Body of pancreas (tissue), 4 donors: ENCODE data around the gene NUP214. TPM values are rescaled to one million over a fixed set of nuclear protein-coding genes. Genes with fewer than 3 reads are reported as not detected.

Source experiments
- ATAC-seq: fragments of 150-250 bp; one replicate; pipeline ENCODE4 v1.9.1; 2016
- DNase-seq, 4 donors: peaks; one replicate each; pipeline ENCODE4 v3.0.0-alpha.2; 2019
- H3K27ac ChIP-seq, 4 donors: fragments of 200-600 bp; sonication (generic); 1 replicate in 3 of 4; 2 replicates in 1 of 4; pipeline versions ENCODE4 v1.5.1 to v1.6.1; 2016 to 2019; ENCODE audit warnings: mild to moderate bottlenecking in 1 of 4, mixed read lengths in 1 of 4, moderate library complexity in 1 of 4
- H3K27me3 ChIP-seq, 2 donors: fragments of 200-600 bp; sonication (generic); one replicate each; pipeline ENCODE4 v1.6.0; 2016; ENCODE audit warnings: mild to moderate bottlenecking in 1 of 2
- H3K36me3 ChIP-seq, 2 donors: fragments of 200-600 bp; sonication (generic); replicated peaks in 1 of 2; 2 replicates each; pipeline ENCODE4 v1.5.1; 2016; ENCODE audit warnings: low read depth in 2 of 2; ENCODE audit not compliant: insufficient read depth in 1 of 2
- H3K4me1 ChIP-seq: fragments of 200-600 bp; sonication (generic); one replicate; pipeline ENCODE4 v1.6.0; 2016
- H3K4me3 ChIP-seq, 2 donors: fragments of 200-600 bp; sonication (generic); 1 replicate in 1 of 2; 2 replicates in 1 of 2; pipeline ENCODE4 v1.5.1; 2016 to 2019
- H3K9me3 ChIP-seq, 3 donors: fragments of 200-600 bp; sonication (generic); 1 replicate in 2 of 3; 2 replicates in 1 of 3; pipeline ENCODE4 v1.5.1; 2016
- POLR2A ChIP-seq, 3 donors: fragments of 450-650 bp; IDR thresholded peaks; one replicate each; pipeline ENCODE4 v1.6.1; 2016; ENCODE audit warnings: antibody characterized with exemption in 3 of 3, mild to moderate bottlenecking in 2 of 3
- WGBS, 2 donors: methylation state at CpG; one replicate each; pipeline ENCODE4 v1.1.5; 2017; 5-methylcytosine and 5-hydroxymethylcytosine counted together
- intact Hi-C: fragments of 100-400 bp; cut with DNase I; formaldehyde crosslinking; loops from one replicate; pipeline ENCODE4 v1.15.1; 2023
- total RNA-seq, 2 donors: library from RNA; depleted of rRNA; stranded (reverse); fragments of >200 nt; gene quantifications; one replicate each; pipeline ENCODE4 v1.1.0, GENCODE V29; 2016
- TF ChIP-seq, protein P1 (sequence below), 7 experiments: fragments of 450-650 bp in 4 of 7; fragments of 200-600 bp in 3 of 7; sonication (generic) in 3 of 7; IDR thresholded peaks; one replicate each; pipeline ENCODE4 v1.5.1; 2016 to 2019; ENCODE audit warnings: antibody characterized with exemption in 7 of 7

NUP214 gene
- total RNA-seq, 2 donors from 2014 or later, result 24.7 to 29.6 TPM

DNA sequence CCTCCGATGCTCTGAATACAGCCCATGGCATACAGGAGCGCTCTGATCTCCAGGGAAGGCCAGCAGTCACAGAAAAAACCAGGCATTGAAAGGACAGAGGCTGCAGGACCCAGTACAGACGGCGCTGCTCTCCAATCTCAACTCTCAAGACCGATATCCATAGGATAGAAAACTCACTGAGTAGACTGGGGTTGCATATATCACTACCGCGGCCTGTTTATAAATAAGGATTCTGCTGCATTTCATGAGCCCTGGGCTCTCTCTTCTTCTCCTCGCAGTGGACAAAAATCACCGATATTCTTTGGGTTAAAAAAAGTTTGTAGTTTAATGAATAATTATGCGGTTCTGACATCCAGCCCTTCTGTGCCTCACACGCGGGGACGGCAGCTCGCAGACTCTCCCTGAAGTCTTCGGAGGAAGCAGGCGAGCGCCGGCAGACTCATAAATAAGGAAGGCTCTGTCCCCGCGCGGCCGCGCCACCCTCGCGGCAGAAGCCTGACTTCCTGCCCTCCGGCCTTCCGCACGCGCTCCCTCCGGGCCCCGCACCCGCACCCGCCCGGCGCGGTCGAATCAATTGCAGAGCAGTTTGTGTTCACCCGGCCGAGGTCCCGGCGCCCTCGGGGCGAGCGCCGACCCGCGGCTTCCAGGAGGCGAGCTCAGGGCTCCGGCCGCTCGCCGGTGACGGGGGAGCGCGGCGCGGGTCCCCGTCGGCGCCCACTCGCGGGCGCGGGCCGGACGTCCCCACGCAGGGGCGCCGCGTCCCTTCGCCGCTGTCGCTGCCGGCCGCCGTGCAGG lies 150.9 kb downstream of the NUP214 start, which contains the start of gene FAM78A:
TSS of gene FAM78A (minus strand) at position 417 of the 795 bp plus-strand sequence. CDS start at position 86, 331 bp downstream.
- H3K4me3 ChIP-seq, result peak within 1 kb of the TSS in 1 of 2 donors; percentile 75
- no peaks in the 10 kb centered on the region for H3K36me3 ChIP-seq
- WGBS, 2 donors, result 20 to 56% methylated on average over 13 to 64 of the region's 76 CpGs
- intact Hi-C loops, result no loop called here
- DNase-seq (peak in 2 of 4 donors; percentile 34 to 51), ATAC-seq (no peak)
- peak in 1 of 3 donors; percentile 16 for TF ChIP-seq POLR2A (IDR thresholded peaks at IDR 0.05)
- TF ChIP-seq, protein P1, sequence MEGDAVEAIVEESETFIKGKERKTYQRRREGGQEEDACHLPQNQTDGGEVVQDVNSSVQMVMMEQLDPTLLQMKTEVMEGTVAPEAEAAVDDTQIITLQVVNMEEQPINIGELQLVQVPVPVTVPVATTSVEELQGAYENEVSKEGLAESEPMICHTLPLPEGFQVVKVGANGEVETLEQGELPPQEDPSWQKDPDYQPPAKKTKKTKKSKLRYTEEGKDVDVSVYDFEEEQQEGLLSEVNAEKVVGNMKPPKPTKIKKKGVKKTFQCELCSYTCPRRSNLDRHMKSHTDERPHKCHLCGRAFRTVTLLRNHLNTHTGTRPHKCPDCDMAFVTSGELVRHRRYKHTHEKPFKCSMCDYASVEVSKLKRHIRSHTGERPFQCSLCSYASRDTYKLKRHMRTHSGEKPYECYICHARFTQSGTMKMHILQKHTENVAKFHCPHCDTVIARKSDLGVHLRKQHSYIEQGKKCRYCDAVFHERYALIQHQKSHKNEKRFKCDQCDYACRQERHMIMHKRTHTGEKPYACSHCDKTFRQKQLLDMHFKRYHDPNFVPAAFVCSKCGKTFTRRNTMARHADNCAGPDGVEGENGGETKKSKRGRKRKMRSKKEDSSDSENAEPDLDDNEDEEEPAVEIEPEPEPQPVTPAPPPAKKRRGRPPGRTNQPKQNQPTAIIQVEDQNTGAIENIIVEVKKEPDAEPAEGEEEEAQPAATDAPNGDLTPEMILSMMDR (IDR thresholded peaks at IDR 0.05), result peak in 1 of 7 experiments; percentile 6
- peaks cover 16% of the 10 kb centered on the region for H3K4me1 ChIP-seq
- no peaks in the 10 kb centered on the region for H3K27me3 ChIP-seq
- H3K27ac ChIP-seq, result peak within 1 kb of the TSS in 3 of 4 donors; percentile 30 to 67 (median 34)
- no peaks in the 10 kb centered on the region for H3K9me3 ChIP-seq

DNA sequence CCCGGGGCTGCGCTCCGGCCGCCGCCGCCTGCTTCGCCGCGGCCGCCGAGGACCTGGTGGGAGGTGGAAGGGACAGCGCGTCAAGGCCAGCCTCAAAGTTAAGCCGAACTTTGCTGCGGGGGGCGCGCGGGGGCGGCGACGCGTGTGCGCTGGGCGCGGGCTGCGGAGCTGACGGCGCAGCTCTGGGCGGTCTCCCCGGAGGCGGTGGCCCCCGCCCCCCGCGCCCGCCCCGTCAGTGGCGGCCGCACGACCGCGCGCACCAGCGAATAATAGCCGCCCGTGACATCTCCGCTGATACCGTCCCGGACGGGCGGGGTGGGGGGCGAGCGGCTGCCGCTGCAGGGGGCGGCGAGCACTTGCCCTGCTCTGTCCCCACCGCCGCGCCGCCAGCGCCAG lies 151.5 kb downstream of the NUP214 start:
- Histone ChIP-seq H3K36me3 (no peaks in the 10 kb centered on the region), H3K27ac (peak overlapping the region in 1 of 4 donors; percentile 67), H3K9me3 (no peaks in the 10 kb centered on the region), H3K27me3 (no peaks in the 10 kb centered on the region), H3K4me1 (peaks cover 16% of the 10 kb centered on the region), H3K4me3 (peak overlapping the region in 1 of 2 donors; percentile 75)
- WGBS, 2 donors, result 1% methylated on average over 25 of the region's 60 CpGs; no CpG with 5 or more reads in 1 of the 2 donors
- ATAC-seq (no peak), DNase-seq (no peak)
- TF ChIP-seq POLR2A (IDR thresholded peaks at IDR 0.05), result no peak
- TF ChIP-seq, protein P1 (IDR thresholded peaks at IDR 0.05), result no peak
- intact Hi-C loops, result no loop called here

DNA sequence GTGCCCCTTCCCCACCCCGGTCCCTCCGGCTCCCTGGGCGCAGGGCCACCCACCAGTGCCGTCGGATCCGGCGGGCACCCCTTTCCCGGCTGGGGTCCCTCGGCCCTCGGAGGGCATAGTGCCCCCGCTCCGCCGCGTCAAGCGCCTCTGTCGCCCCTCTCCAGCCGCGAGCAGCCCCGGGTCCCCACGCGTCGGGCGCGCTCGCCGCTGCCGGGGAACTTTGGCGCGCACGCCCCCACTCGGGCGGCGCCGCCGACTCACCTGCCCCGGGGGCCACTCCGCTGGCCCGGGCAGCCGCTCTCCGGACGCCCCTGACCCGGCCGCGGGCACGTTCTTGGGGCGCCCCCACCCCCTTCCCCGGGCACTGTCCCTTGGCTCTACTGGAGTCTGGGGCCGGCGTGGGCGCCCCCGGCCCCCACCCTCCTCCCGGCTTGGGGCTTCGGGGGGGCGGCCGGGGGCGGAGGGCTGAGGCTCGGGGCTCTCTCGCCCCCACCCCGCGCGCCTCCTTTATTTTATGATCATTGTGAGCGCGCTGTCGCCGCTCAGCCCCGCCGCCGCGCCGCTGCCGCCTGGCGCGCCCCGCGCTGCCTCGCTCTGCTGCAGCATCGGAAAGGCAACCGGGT lies 152.0 kb downstream of the NUP214 start:
- peaks cover 17% of the 10 kb centered on the region for H3K4me1 ChIP-seq
- ATAC-seq (peak; percentile 10), DNase-seq (no peak)
- intact Hi-C loops, result no loop called here
- H3K4me3 ChIP-seq, result peak overlapping the region; percentile 47 to 75
- WGBS, 2 donors, result 0% methylated on average over 37 of the region's 78 CpGs; no CpG with 5 or more reads in 1 of the 2 donors
- peak overlapping the region in 2 of 4 donors; percentile 34 to 65 for H3K27ac ChIP-seq
- H3K9me3 ChIP-seq, result no peaks in the 10 kb centered on the region
- TF ChIP-seq POLR2A (IDR thresholded peaks at IDR 0.05), result no peak
- TF ChIP-seq, protein P1 (IDR thresholded peaks at IDR 0.05), result no peak
- no peaks in the 10 kb centered on the region for H3K27me3 ChIP-seq
- no peaks in the 10 kb centered on the region for H3K36me3 ChIP-seq

DNA sequence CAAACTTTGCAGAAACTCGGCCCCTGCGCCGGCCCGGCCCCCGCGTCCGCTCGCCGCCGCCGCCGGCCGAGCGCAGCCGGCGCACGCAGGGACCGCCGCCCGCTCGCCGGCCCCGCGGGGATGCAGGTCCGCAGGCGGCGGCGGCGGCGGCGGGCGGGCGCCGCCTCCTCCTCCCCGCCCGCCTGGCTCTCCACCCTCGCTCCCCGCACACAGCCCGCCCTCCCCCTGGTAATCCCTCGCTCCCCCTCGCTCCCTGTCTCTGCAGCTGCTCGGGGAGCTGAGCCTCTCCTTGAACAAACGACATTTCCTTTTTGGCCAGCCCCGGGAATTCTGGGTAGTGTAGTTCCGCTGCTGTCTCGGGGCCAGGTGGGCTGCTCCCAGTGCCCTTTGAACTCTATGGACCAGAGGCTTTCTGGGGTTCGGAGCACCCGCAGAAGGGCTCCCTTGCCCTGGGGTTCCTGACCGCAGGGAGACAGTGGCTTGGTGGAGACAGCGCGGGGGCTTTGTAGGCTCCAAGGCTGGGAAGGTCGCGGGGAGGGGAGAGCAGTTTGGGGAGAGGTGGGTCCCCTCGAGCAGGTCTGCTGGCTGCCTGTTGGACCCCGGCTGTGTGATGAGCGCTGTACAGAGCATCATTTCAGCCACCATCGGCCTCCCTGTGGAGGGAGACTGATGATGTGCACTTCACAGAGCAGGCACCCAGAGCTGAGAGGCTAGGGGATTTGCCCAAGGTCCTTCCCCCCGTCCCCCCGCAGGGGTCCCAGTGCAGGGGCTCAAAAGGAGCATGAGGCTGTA lies 152.7 kb downstream of the NUP214 start:
- peak; percentile 71 for ATAC-seq
- WGBS, 2 donors, result 5 to 7% methylated on average over 34 to 57 of the region's 59 CpGs

More for the DNA sequence above, 152.7 kb downstream of the NUP214 start:
- intact Hi-C loops, result no loop called here
- Histone ChIP-seq H3K4me3 (peak overlapping the region in 1 of 2 donors; percentile 75), H3K27me3 (peaks cover 0 to 4% of the 10 kb centered on the region in 2 donors), H3K9me3 (no peaks in the 10 kb centered on the region), H3K4me1 (peaks cover 25% of the 10 kb centered on the region), H3K27ac (peak overlapping the region in 1 of 4 donors; percentile 65), H3K36me3 (no peaks in the 10 kb centered on the region)
- DNase-seq, result peak; percentile 68 to 82 (median 78)
- no peak for TF ChIP-seq POLR2A (IDR thresholded peaks at IDR 0.05)
- TF ChIP-seq, protein P1 (IDR thresholded peaks at IDR 0.05), result no peak
